NCI-H2029 (cell line): Measurements from ENCODE around the gene CWH43.
"Not testable (repeated sequence)": the region's sequence is repeated elsewhere in the genome, so short reads cannot be mapped to it uniquely, and the experiment has no call there.

Source experiments
- DNase-seq: peaks from one replicate; lab custom pipeline; 2025; lab: John Stamatoyannopoulos, UW

CWH43 gene

GRCh38 chr4:48976041-48976440, 10.0 kb upstream of the CWH43 start:
- no peak for DNase-seq

GRCh38 chr4:48979914-48980579, 6.0 kb upstream of the CWH43 start:
- DNase-seq: no peak

GRCh38 chr4:48984005-48984404, 2.1 kb upstream of the CWH43 start:
- DNase-seq: not testable (repeated sequence)

- DNase-seq: no peak
Observed at GRCh38 chr4:48985602-48985975, 486 bp upstream of the CWH43 start.

GRCh38 chr4:48986654-48987164, 634 bp downstream of the CWH43 start:
- DNase-seq: no peak

GRCh38 chr4:48989461-48990203, 3.6 kb downstream of the CWH43 start:
- DNase-seq: no peak

GRCh38 chr4:48991357-48991756, 5.3 kb downstream of the CWH43 start:
- no peak for DNase-seq

GRCh38 chr4:48997962-48998361, 11.9 kb downstream of the CWH43 start:
- DNase-seq: no peak

- DNase-seq: no peak
Observed at GRCh38 chr4:48998440-48998839, 12.4 kb downstream of the CWH43 start.

- DNase-seq: no peak
Observed at GRCh38 chr4:49000806-49001205, 14.7 kb downstream of the CWH43 start.

GRCh38 chr4:49002931-49003330, 16.9 kb downstream of the CWH43 start:
- no peak for DNase-seq

- no peak for DNase-seq
Observed at GRCh38 chr4:49018718-49019295, 32.7 kb downstream of the CWH43 start.

- DNase-seq: no peak
Observed at GRCh38 chr4:49032440-49033161, 46.5 kb downstream of the CWH43 start.

GRCh38 chr4:49036528-49036927, 50.5 kb downstream of the CWH43 start:
- DNase-seq: no peak

- no peak for DNase-seq
Observed at GRCh38 chr4:49044270-49044669, 58.2 kb downstream of the CWH43 start.

GRCh38 chr4:49058306-49058705, 72.2 kb downstream of the CWH43 start:
- DNase-seq: no peak

GRCh38 chr4:49063670-49064069, 77.6 kb downstream of the CWH43 start:
- no peak for DNase-seq

- not testable (repeated sequence) for DNase-seq
Observed at GRCh38 chr4:49072196-49072595, 86.1 kb downstream of the CWH43 start.

GRCh38 chr4:49091883-49092282, 105.8 kb downstream of the CWH43 start:
- DNase-seq: not testable (repeated sequence)

- DNase-seq: not testable (repeated sequence)
Observed at GRCh38 chr4:49092608-49093135, 106.6 kb downstream of the CWH43 start.

- not testable (repeated sequence) for DNase-seq
Observed at GRCh38 chr4:49096215-49096614, 110.1 kb downstream of the CWH43 start.

- not testable (repeated sequence) for DNase-seq
Observed at GRCh38 chr4:49096627-49097026, 110.6 kb downstream of the CWH43 start.
